ENCODE measurements around the gene TAF4B. TPM values are rescaled to one million over a fixed set of nuclear protein-coding genes. Genes with fewer than 3 reads are reported as not detected.

Gene TAF4B
- total and polyA plus RNA-seq, 9 of the 15 experiments (the other 6 are each of a cell fraction or from before 2014, with no cell fraction given) = 4.5 to 25.3 (median 20.5) TPM

DNA sequence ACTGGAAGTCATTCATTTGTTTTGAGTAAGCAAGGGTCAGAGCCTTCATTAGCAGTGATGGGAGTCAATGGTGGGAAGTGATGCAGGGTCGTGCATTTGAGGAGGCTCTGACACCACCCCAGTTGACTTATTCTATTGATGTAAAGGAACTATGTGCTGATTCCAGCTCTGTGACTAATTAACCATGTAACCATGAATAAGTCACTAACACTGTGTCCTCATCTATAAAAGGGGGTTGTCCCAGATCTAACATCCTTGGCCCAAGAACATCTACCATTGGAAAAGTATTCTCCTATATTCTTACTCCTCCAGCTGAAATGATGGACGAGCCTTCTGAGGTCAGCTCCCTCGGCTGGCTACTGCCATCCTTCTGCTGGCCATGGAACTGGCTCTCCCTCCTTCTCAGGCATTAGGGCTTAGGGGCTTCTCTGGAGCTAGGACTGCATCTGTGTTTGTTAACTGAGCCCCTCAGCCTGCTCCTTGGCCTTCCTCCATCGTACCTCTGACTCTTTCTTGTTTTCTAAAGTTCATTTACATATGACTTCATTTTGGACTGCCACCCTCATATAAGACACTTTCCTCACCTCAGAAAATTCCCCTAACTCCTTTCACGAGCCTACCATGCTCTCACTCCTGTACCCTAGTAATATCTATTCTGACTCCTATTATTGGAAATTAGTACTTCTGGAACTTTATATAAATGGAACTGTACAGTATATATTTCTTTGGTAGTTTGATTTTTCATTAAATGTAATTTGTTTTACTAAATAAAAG lies 206.6 kb downstream of the TAF4B start:
- peak; percentile 24; the same call in 1 of the 3 replicates for ATAC-seq
- BruUV-seq (replicated peaks) = no TSS peak
- H3K4me2 ChIP-seq (ENCODE audit: insufficient read depth, low read length) = no peak overlapping the region
- H3K79me2 ChIP-seq (ENCODE audit: control insufficient read depth, insufficient read depth, low read length) = no peaks in the 10 kb centered on the region
- no peak overlapping the region for H3K27ac ChIP-seq (ENCODE audit: extremely low read depth, low read depth, low read length)
- no peaks in the 10 kb centered on the region for H3K4me1 ChIP-seq (replicated peaks in 1 of 2; ENCODE audit: control insufficient read depth in 2 of 2, insufficient read depth in 2 of 2, low read length in 2 of 2)
- no peaks in the 10 kb centered on the region for H3K9me3 ChIP-seq (replicated peaks; ENCODE audit: control insufficient read depth, insufficient read depth, low read depth, low read length)
- no peak for DNase-seq (ENCODE audit: extremely low read depth in 1 of 4, low spot score in 3 of 4)
- peaks cover 0 to 12% of the 10 kb centered on the region in 2 experiments; a peak in 2 of 5 replicates for H3K27me3 ChIP-seq (ENCODE audit: control insufficient read depth in 2 of 2, insufficient read depth in 2 of 2, low read length in 2 of 2)
- no peak overlapping the region for H3K4me3 ChIP-seq
- 3% methylated on average over 5 of the region's 5 CpGs for WGBS (ENCODE audit: insufficient coverage, low coverage, missing lambda C conversion rate)
- in situ Hi-C loops (cut with MboI) (no loop called here), intact Hi-C loops (cut with micrococcal nuclease) (no loop called here)
- TF ChIP-seq, protein P1, sequence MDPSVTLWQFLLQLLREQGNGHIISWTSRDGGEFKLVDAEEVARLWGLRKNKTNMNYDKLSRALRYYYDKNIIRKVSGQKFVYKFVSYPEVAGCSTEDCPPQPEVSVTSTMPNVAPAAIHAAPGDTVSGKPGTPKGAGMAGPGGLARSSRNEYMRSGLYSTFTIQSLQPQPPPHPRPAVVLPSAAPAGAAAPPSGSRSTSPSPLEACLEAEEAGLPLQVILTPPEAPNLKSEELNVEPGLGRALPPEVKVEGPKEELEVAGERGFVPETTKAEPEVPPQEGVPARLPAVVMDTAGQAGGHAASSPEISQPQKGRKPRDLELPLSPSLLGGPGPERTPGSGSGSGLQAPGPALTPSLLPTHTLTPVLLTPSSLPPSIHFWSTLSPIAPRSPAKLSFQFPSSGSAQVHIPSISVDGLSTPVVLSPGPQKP (CRISPR knock-in tag; IDR thresholded peaks at IDR 0.05) = no peak
- TF ChIP-seq RFX7 (CRISPR knock-in tag; IDR thresholded peaks at IDR 0.05) = no peak
- no peak for TF ChIP-seq ZNF197 (CRISPR knock-in tag; IDR thresholded peaks at IDR 0.05; ENCODE audit: low read depth)
- TF ChIP-seq CREM (IDR thresholded peaks at IDR 0.05; ENCODE audit: low read depth) = no peak
- TF ChIP-seq, protein P2, sequence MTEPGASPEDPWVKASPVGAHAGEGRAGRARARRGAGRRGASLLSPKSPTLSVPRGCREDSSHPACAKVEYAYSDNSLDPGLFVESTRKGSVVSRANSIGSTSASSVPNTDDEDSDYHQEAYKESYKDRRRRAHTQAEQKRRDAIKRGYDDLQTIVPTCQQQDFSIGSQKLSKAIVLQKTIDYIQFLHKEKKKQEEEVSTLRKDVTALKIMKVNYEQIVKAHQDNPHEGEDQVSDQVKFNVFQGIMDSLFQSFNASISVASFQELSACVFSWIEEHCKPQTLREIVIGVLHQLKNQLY (CRISPR knock-in tag; conservative IDR thresholded peaks at IDR 0.05) = no peak
- no peak for TF ChIP-seq POLR2H (tag; IDR thresholded peaks at IDR 0.05; ENCODE audit: low read depth)
- no peak for TF ChIP-seq MXI1 (IDR thresholded peaks at IDR 0.05; ENCODE audit: low read depth, low read length)
- TF ChIP-seq, protein P3, sequence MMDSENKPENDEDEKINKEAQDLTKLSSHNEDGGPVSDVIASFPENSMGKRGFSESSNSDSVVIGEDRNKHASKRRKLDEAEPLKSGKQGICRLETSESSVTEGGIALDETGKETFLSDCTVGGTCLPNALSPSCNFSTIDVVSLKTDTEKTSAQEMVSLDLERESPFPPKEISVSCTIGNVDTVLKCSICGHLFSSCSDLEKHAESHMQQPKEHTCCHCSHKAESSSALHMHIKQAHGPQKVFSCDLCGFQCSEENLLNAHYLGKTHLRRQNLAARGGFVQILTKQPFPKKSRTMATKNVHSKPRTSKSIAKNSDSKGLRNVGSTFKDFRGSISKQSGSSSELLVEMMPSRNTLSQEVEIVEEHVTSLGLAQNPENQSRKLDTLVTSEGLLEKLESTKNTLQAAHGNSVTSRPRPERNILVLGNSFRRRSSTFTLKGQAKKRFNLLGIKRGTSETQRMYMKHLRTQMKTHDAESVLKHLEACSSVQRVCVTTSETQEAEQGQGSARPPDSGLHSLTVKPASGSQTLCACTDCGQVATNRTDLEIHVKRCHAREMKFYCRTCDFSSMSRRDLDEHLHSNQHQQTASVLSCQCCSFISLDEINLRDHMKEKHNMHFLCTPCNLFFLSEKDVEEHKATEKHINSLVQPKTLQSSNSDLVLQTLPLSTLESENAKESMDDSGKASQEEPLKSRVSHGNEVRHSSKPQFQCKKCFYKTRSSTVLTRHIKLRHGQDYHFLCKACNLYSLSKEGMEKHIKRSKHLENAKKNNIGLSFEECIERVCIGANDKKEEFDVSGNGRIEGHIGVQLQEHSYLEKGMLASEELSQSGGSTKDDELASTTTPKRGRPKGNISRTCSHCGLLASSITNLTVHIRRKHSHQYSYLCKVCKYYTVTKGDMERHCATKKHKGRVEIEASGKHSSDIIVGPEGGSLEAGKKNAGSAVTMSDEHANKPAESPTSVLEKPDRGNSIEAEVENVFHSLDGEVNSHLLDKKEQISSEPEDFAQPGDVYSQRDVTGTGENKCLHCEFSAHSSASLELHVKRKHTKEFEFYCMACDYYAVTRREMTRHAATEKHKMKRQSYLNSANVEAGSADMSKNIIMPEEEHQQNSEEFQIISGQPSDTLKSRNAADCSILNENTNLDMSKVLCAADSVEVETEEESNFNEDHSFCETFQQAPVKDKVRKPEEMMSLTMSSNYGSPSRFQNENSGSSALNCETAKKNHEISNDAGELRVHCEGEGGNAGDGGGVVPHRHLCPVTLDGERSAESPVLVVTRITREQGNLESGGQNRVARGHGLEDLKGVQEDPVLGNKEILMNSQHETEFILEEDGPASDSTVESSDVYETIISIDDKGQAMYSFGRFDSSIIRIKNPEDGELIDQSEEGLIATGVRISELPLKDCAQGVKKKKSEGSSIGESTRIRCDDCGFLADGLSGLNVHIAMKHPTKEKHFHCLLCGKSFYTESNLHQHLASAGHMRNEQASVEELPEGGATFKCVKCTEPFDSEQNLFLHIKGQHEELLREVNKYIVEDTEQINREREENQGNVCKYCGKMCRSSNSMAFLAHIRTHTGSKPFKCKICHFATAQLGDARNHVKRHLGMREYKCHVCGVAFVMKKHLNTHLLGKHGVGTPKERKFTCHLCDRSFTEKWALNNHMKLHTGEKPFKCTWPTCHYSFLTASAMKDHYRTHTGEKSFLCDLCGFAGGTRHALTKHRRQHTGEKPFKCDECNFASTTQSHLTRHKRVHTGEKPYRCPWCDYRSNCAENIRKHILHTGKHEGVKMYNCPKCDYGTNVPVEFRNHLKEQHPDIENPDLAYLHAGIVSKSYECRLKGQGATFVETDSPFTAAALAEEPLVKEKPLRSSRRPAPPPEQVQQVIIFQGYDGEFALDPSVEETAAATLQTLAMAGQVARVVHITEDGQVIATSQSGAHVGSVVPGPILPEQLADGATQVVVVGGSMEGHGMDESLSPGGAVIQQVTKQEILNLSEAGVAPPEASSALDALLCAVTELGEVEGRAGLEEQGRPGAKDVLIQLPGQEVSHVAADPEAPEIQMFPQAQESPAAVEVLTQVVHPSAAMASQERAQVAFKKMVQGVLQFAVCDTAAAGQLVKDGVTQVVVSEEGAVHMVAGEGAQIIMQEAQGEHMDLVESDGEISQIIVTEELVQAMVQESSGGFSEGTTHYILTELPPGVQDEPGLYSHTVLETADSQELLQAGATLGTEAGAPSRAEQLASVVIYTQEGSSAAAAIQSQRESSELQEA (IDR thresholded peaks at IDR 0.05; ENCODE audit: low read depth) = no peak
- TF ChIP-seq ZKSCAN1 (IDR thresholded peaks at IDR 0.05; ENCODE audit: low read depth, low read length) = no peak
- no peak overlapping the region for H2AFZ ChIP-seq (ENCODE audit: low read depth, low read length)
- POLR2A ChIA-PET = no interaction called here
- H4K20me1 ChIP-seq (replicated peaks; ENCODE audit: control insufficient read depth, insufficient read depth, low read length) = no peaks in the 10 kb centered on the region
- H3K36me3 ChIP-seq (ENCODE audit: control insufficient read depth, insufficient read depth, low read length) = no peaks in the 10 kb centered on the region
- no peak overlapping the region for H3K9ac ChIP-seq (ENCODE audit: insufficient read depth in 1 of 2, low read depth in 2 of 2, low read length in 2 of 2)
- FAIRE-seq = no peak
- CTCF ChIA-PET (ENCODE audit: low intra/inter-chr PET ratio) = no interaction called here
- no peaks in the 10 kb centered on the region for H3K9me1 ChIP-seq (ENCODE audit: control insufficient read depth, insufficient read depth, low read length)
